HEK293 (cell line): Measurements from ENCODE around the gene TNFRSF6B.

Experiments used
- MEIS1 ChIP-seq: sonication (generic); formaldehyde crosslinking; IDR thresholded peaks from 2 replicates; pipeline ENCODE4 v1.8.1; 2022; ENCODE audit warnings: missing genetic modification reagents, mild to moderate bottlenecking, borderline replicate concordance
- TRIM28 ChIP-seq: IDR thresholded peaks from 2 replicates; pipeline ENCODE4 v1.6.1; 2011; ENCODE audit warnings: low read length, control low read depth, borderline replicate concordance
- ZBTB17 ChIP-seq: fragments of 450-650 bp; formaldehyde crosslinking; IDR thresholded peaks from 2 replicates; pipeline ENCODE4 v1.5.1; 2016; ENCODE audit warnings: missing biosample characterization, missing genetic modification characterization
- ZNF292 ChIP-seq: fragments of 450-650 bp; formaldehyde crosslinking; IDR thresholded peaks from 2 replicates; pipeline ENCODE4 v1.5.1; 2016; ENCODE audit warnings: low read depth, missing biosample characterization, missing genetic modification characterization, borderline replicate concordance
- TF ChIP-seq, protein P1 (sequence below): fragments of 450-650 bp; formaldehyde crosslinking; IDR thresholded peaks from 2 replicates; pipeline ENCODE4 v1.5.1; 2016; ENCODE audit warnings: missing biosample characterization, missing genetic modification characterization

DNA sequence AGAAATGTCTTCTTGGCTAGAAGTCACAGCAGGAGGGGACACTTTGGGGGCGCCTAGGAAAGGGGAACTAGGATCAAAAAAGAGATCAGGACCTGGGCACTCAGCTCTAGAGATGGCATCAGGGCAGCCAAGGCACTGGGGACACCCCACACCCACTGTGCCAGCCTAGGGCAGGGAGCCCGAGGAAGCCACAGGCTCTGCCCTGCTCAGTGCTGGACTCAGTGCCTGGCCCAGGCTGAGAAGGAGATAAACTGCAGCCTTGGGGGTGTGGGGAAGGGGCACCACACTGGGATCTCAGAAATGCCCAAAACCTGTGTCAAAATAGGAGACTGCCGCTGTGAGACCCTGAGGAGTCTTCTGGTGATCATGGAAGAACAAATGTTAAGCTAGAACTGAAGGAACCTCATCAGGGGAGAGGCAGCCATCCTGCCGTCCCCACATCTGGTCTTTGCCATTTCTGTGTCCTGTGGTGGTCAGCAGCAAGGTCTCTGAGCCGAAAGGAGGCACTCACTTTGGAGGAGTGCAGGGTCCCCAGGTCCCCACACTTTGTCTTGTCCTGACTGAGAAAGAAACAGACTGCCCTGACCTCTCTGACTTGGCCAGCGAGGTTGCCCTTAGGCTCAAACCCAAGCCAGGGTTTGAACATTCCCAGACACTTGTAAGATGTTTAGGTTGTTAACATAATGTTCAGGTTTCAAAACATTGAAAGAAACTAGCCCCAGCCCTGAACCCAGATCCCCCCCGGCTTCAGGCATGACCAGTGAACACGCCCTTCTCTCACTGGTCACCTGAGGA, 9.0 kb downstream of the TNFRSF6B start:
- TF ChIP-seq, protein P1, sequence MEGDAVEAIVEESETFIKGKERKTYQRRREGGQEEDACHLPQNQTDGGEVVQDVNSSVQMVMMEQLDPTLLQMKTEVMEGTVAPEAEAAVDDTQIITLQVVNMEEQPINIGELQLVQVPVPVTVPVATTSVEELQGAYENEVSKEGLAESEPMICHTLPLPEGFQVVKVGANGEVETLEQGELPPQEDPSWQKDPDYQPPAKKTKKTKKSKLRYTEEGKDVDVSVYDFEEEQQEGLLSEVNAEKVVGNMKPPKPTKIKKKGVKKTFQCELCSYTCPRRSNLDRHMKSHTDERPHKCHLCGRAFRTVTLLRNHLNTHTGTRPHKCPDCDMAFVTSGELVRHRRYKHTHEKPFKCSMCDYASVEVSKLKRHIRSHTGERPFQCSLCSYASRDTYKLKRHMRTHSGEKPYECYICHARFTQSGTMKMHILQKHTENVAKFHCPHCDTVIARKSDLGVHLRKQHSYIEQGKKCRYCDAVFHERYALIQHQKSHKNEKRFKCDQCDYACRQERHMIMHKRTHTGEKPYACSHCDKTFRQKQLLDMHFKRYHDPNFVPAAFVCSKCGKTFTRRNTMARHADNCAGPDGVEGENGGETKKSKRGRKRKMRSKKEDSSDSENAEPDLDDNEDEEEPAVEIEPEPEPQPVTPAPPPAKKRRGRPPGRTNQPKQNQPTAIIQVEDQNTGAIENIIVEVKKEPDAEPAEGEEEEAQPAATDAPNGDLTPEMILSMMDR (tag by site-specific recombination), result no peak
- TF ChIP-seq ZBTB17, result no peak
- no peak for TF ChIP-seq MEIS1 (CRISPR knock-in tag)
- TF ChIP-seq ZNF292 (tag by site-specific recombination), result no peak
- TF ChIP-seq TRIM28, result no peak
